NCI-H2081 treated with DMSO at 0.1 percent for 48 hours (cell line): ENCODE measurements around the gene KCNH6.

Experiments
- DNase-seq: peaks from one replicate; lab custom pipeline; 2025; lab: John Stamatoyannopoulos, UW

The KCNH6 gene

GRCh38 chr17:63552211-63552610 lies 29.1 kb downstream of the KCNH6 start:
- DNase-seq, result no peak

- DNase-seq, result no peak
Measured at GRCh38 chr17:63555500-63556156, 32.5 kb downstream of the KCNH6 start.

DNA sequence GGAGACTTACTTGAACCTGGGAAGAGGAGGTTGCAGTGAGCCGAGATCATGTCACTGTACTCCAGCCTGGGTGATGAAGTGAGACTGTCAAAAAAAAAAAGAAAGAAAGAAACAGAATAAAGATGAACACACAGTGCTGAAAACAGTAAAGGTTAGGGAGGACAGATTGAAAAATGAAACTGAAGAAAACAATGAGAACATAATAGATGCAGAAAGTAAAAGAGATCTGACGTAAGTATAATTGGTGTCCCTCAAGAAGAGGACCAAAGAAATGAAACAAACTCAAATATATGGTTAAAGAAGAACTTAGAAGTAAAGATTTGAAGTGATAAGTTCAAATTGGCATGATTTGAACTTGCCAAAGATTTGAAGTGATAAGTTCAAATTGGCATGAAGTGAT lies 34.3 kb downstream of the KCNH6 start:
- DNase-seq, result no peak

DNA sequence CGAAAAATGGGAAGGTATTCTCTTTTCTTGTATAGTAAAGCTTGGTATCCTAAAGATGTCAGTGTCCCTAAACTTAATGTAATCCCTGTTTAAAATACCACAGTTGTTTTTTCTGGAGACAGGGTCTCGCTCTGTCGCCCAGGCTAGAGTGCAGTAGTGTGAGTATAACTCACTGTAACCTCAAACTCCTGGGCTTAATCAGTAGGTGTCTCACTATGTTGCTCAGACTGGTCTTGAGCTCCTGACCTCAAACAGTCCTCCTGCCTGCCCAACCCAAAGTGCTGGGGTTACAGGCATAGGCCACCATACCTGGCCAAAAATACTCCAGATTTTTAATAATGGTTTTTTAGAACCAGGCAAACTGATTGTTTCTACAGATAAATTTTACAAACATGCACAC lies 35.3 kb downstream of the KCNH6 start:
- no peak for DNase-seq

GRCh38 chr17:63561819-63562218 lies 38.7 kb downstream of the KCNH6 start:
- no peak for DNase-seq

- DNase-seq, result no peak
Measured at GRCh38 chr17:63563339-63563738, 40.2 kb downstream of the KCNH6 start.

- DNase-seq, result no peak
Measured at GRCh38 chr17:63564562-63564961, 41.4 kb downstream of the KCNH6 start.

DNA sequence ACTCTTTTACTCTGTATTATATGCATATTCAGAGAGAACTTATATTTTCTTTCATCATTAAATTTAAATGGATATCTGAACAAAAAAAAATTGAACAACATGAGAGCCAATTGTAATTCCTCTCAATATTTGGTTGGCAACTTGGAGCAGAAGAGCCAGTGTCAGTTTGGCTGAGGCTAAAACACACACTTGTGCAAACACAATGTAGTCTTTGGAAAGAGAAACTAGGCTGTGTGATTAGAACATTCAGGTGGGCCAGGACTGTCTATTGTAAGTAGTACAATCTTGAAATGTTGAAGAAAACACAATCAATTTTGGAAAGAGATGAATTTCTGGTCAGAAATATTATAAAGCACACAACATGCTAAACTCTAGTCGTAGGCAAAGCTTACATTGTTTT lies 44.1 kb downstream of the KCNH6 start:
- DNase-seq, result no peak

- DNase-seq, result no peak
Measured at GRCh38 chr17:63568563-63568962, 45.4 kb downstream of the KCNH6 start.

DNA sequence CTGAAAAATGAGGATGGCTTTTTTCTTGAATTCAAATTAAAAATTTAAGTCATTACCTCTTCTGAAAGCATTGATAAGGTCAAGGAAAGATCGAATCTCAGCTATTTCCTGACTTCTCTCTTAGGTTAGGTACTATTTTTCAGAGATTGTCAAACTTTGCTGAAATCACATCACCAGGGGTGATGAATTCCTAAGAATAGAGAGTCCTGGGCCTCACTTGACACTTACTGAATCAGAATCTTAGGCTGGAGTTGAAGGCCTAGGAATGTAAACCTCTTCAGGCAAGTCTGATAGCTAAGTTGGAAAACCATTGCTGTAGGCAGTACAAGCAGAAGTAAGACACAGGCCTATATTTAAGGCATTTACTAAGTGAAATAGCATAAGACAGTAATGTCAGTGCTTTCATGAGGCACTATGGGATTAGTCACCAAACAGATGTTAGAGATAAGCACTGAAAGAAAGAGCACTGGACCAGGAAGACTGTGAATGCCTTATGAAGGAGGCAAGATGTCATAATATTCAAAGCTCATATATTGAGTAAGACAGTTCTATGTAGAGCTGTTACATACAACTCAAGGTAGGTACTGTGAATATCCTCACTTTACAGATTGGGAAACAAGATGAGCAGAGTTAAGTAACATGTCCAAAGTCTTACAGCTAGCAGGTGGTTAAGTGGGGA lies 48.6 kb downstream of the KCNH6 start:
- no peak for DNase-seq

GRCh38 chr17:63573634-63574033 lies 50.5 kb downstream of the KCNH6 start:
- DNase-seq, result no peak

DNA sequence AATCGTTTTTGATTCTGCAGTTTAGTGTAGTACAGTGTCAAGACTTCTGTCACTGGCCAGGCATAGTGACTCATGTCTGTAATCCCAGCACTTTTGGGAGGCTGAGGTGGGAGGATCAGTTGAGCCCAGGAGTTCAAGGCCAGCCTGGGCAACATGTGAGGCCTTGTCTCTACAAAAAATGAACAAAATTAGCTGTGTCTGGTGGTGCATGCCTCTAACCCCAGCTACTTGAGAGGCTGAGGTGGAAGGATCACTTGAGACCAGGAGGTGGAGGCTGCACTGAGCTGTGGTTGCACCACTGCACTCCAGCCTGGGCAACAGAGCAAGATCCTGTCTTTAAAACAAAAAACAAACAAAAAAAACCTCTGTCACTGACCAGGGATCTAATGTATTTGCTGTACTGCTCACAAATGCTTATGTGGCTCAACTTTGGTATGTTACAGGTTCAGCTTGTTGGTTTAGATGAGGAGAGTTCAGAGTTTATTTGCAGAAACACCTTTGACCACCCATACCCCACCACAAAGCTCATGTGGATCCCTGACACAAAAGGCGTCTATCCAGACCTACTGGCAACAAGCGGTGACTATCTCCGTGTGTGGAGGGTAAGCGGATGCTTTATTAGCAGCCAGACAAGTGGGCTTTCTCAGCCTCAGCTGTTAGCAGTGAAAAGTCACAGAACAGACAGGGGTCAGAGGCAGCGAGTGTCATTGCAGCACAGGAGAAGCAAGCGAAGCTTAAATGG lies 55.0 kb downstream of the KCNH6 start:
- DNase-seq, result no peak

- no peak for DNase-seq
Measured at GRCh38 chr17:63578769-63579111, 55.6 kb downstream of the KCNH6 start.

GRCh38 chr17:63579633-63580032 lies 56.5 kb downstream of the KCNH6 start:
- no peak for DNase-seq

DNA sequence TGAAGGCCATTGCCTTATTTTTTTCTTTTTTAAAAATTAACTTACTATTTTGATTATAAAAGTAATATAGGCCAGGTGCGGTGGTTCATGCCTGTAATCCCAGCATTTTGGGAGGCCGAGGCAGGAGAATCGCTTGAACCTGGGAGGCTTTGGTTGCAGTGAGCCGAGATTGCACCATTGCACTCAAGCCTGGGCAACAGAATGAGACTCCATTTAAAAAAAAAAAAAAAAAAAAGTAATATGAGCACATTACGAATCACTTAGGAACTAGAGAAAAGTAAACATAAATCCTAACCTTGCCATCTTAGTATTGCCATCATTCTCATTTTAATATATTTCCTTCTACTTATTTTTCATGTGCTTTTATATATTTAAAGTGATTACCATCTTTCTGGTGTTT lies 64.6 kb downstream of the KCNH6 start:
- no peak for DNase-seq

DNA sequence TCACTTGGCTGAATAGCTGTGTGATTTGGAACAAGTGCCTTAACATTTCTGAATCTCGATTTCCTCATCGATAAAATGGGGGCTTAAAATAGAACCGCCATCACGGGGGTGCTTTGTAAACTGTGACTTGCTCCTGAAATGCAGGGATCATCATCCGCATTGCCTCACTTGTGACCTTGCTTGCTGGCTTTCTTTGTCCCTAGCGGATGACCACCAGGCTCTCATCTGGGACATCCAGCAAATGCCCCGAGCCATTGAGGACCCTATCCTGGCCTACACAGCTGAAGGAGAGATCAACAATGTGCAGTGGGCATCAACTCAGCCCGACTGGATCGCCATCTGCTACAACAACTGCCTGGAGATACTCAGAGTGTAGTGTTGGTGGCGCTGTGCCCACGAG lies 65.6 kb downstream of the KCNH6 start:
- DNase-seq, result no peak

GRCh38 chr17:63589646-63590045 lies 66.5 kb downstream of the KCNH6 start:
- DNase-seq, result no peak

DNA sequence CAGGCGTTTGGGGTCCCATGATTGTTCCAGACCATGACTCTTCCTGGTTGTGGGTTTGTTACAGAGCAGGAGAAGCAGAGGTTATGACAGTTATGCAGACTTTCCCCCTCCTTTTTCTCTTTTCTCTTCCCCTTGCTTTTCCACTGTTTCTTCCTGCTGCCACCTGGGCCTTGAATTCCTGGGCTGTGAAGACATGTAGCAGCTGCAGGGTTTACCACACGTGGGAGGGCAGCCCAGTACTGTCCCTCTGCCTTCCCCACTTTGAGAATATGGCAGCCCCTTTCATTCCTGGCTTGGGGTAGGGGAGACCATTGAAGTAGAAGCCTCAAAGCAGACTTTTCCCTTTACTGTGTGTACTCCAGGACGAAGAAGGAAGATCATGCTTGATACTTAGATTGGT lies 69.6 kb downstream of the KCNH6 start:
- DNase-seq, result no peak

DNA sequence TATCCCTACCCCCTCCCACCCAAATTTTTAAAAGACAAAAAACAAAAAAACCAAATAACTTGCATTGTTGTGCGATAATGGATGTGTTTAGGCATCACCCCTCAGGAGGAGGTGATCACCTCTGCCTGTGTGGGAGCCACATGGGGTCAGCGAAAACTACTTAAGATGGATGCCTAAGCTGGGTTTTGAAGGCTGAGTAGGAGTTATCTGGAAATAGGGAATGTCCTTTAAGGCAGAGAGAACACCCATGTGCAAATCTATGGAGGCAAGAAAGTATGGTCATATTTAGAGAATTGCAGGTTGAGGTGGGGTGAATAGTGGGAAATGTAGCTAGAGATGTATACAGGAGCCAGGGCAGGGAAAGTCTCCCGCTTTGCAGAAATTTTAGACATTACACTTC lies 72.0 kb downstream of the KCNH6 start:
- DNase-seq, result no peak
